Endothelial cell (in vitro differentiated cells): ENCODE data around the gene SLC24A3. TPM values are rescaled to one million over a fixed set of nuclear protein-coding genes. Genes with fewer than 3 reads are reported as not detected.
"Not testable (repeated sequence)": the region's sequence is repeated elsewhere in the genome, so short reads cannot be mapped to it uniquely, and the experiment has no call there.

Experiments used
- DNase-seq: peaks from one replicate; pipeline ENCODE4 v3.0.0; 2021; ENCODE audit warnings: low spot score
- H3K27ac Mint-ChIP-seq: one replicate; pipeline ENCODE4 v1.8.0; 2021; ENCODE audit warnings: mixed read lengths, inconsistent platforms; ENCODE audit not compliant: unreplicated experiment
- H3K27me3 Mint-ChIP-seq: one replicate; pipeline ENCODE4 v1.8.0; 2021; ENCODE audit warnings: mild to moderate bottlenecking, moderate library complexity, mixed read lengths, inconsistent platforms; ENCODE audit not compliant: unreplicated experiment
- H3K36me3 Mint-ChIP-seq: one replicate; pipeline ENCODE4 v1.8.0; 2021; ENCODE audit warnings: mild to moderate bottlenecking, low read depth, mixed read lengths, inconsistent platforms; ENCODE audit not compliant: unreplicated experiment
- H3K4me1 Mint-ChIP-seq: one replicate; pipeline ENCODE4 v1.8.0; 2021; ENCODE audit warnings: mild to moderate bottlenecking, mixed read lengths, inconsistent platforms; ENCODE audit not compliant: unreplicated experiment
- H3K4me3 Mint-ChIP-seq: one replicate; pipeline ENCODE4 v1.8.0; 2021; ENCODE audit warnings: mild to moderate bottlenecking, mixed read lengths, inconsistent platforms; ENCODE audit not compliant: unreplicated experiment
- H3K9me3 Mint-ChIP-seq: one replicate; pipeline ENCODE4 v1.8.0; 2021; ENCODE audit warnings: mixed read lengths, inconsistent platforms; ENCODE audit not compliant: unreplicated experiment
- CTCF ChIP-seq: fragments of 200-600 bp; sonication (generic); IDR thresholded peaks from one replicate; pipeline ENCODE4 v1.5.0; 2021; ENCODE audit warnings: antibody characterized with exemption; ENCODE audit not compliant: unreplicated experiment
- total RNA-seq: library from RNA; stranded (reverse); fragmentation: NEBNext Ultra II Directional; extraction: Animal tissue kit (Norgen Biotek cat#: 25700); gene quantifications from one replicate; pipeline ENCODE4 v1.2.1, GENCODE V29; 2021; ENCODE audit not compliant: unreplicated experiment

Gene SLC24A3
- total RNA-seq, 1 donor from 2014 or later, result 0.15 TPM

GRCh38 chr20:19625426-19625825 lies 413.0 kb downstream of the SLC24A3 start:
- no peak overlapping the region for H3K27ac Mint-ChIP-seq
- no peak for TF ChIP-seq CTCF
- H3K4me1 Mint-ChIP-seq, result peaks cover 4% of the 10 kb centered on the region
- peaks cover 2% of the 10 kb centered on the region for H3K27me3 Mint-ChIP-seq
- H3K9me3 Mint-ChIP-seq, result no peaks in the 10 kb centered on the region
- no peak overlapping the region for H3K4me3 Mint-ChIP-seq
- H3K36me3 Mint-ChIP-seq, result no peaks in the 10 kb centered on the region
- no peak for DNase-seq

GRCh38 chr20:19626896-19627295 lies 414.5 kb downstream of the SLC24A3 start:
- TF ChIP-seq CTCF, result no peak
- Mint-ChIP-seq H3K4me1 (no peaks in the 10 kb centered on the region), H3K27ac (no peak overlapping the region)

GRCh38 chr20:19628570-19629134 lies 416.2 kb downstream of the SLC24A3 start:
- peak; percentile 71 for TF ChIP-seq CTCF
- H3K4me1 Mint-ChIP-seq, result no peaks in the 10 kb centered on the region
- H3K4me3 Mint-ChIP-seq, result no peak overlapping the region
- H3K27me3 Mint-ChIP-seq, result no peaks in the 10 kb centered on the region
- H3K27ac Mint-ChIP-seq, result no peak overlapping the region
- no peaks in the 10 kb centered on the region for H3K36me3 Mint-ChIP-seq
- no peaks in the 10 kb centered on the region for H3K9me3 Mint-ChIP-seq
- peak; percentile 83 for DNase-seq

More at GRCh38 chr20:19626896-19627295, 414.5 kb downstream of the SLC24A3 start:
- no peak for DNase-seq
- H3K9me3 Mint-ChIP-seq, result no peaks in the 10 kb centered on the region
- no peak overlapping the region for H3K4me3 Mint-ChIP-seq
- no peaks in the 10 kb centered on the region for H3K36me3 Mint-ChIP-seq
- H3K27me3 Mint-ChIP-seq, result no peaks in the 10 kb centered on the region

GRCh38 chr20:19631410-19631809 lies 419.0 kb downstream of the SLC24A3 start:
- H3K4me3 Mint-ChIP-seq, result no peak overlapping the region
- no peaks in the 10 kb centered on the region for H3K4me1 Mint-ChIP-seq
- no peak for TF ChIP-seq CTCF
- no peak overlapping the region for H3K27ac Mint-ChIP-seq
- H3K9me3 Mint-ChIP-seq, result no peaks in the 10 kb centered on the region
- H3K36me3 Mint-ChIP-seq, result no peaks in the 10 kb centered on the region
- no peaks in the 10 kb centered on the region for H3K27me3 Mint-ChIP-seq
- DNase-seq, result no peak

- no peaks in the 10 kb centered on the region for H3K36me3 Mint-ChIP-seq
- H3K4me3 Mint-ChIP-seq, result no peak overlapping the region
- H3K4me1 Mint-ChIP-seq, result no peaks in the 10 kb centered on the region
- no peak for TF ChIP-seq CTCF
- DNase-seq, result no peak
- no peaks in the 10 kb centered on the region for H3K27me3 Mint-ChIP-seq
- no peak overlapping the region for H3K27ac Mint-ChIP-seq
- H3K9me3 Mint-ChIP-seq, result no peaks in the 10 kb centered on the region
Measured at GRCh38 chr20:19633985-19634384, 421.5 kb downstream of the SLC24A3 start.

GRCh38 chr20:19639471-19640045 lies 427.1 kb downstream of the SLC24A3 start:
- H3K4me1 Mint-ChIP-seq, H3K27me3 Mint-ChIP-seq, H3K36me3 Mint-ChIP-seq, DNase-seq, H3K9me3 Mint-ChIP-seq, H3K27ac Mint-ChIP-seq, H3K4me3 Mint-ChIP-seq: not testable (repeated sequence)
